ENCODE measurements around the gene GBE1. TPM values are rescaled to one million over a fixed set of nuclear protein-coding genes. Genes with fewer than 3 reads are reported as not detected.

GBE1 gene
- total RNA-seq, 1 experiment from 2014 or later: 9.2 TPM

DNA sequence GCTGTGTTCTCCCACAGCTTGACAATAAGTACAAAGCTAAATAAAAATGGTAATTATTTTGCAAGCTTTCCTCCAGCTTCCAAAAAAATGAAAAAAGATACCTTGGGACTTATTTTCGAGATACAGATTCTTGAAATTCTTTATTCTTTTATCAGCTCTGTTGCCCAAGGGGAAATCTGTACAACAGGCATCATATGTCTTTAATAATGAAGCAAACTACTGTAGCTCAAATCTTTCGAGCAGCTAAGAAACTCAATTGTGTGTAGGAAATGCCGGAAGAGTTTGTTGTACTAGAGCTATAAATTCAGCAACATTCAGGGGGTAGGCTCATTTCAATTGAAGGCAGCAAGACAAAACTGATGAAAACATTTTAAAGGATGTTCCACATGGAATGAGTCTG is 297.7 kb downstream of the GBE1 start (continued):
- TF ChIP-seq ARID4B (CRISPR knock-in tag; IDR thresholded peaks at IDR 0.05; ENCODE audit: borderline replicate concordance) (no peak), TCF7 (CRISPR knock-in tag; IDR thresholded peaks at IDR 0.05; ENCODE audit: low read depth) (no peak), ZNF138 (CRISPR knock-in tag; conservative IDR thresholded peaks at IDR 0.05) (no peak), MXD4 (CRISPR knock-in tag; IDR thresholded peaks at IDR 0.05; ENCODE audit: borderline replicate concordance) (no peak), ZNF317 (CRISPR knock-in tag; IDR thresholded peaks at IDR 0.05; ENCODE audit: borderline replicate concordance, low read depth) (no peak), GRHL2 (CRISPR knock-in tag; IDR thresholded peaks at IDR 0.05; ENCODE audit: insufficient replicate concordance, severe bottlenecking) (no peak), PREB (CRISPR knock-in tag; IDR thresholded peaks at IDR 0.05; ENCODE audit: borderline replicate concordance) (no peak)
- TF ChIP-seq, protein P1, sequence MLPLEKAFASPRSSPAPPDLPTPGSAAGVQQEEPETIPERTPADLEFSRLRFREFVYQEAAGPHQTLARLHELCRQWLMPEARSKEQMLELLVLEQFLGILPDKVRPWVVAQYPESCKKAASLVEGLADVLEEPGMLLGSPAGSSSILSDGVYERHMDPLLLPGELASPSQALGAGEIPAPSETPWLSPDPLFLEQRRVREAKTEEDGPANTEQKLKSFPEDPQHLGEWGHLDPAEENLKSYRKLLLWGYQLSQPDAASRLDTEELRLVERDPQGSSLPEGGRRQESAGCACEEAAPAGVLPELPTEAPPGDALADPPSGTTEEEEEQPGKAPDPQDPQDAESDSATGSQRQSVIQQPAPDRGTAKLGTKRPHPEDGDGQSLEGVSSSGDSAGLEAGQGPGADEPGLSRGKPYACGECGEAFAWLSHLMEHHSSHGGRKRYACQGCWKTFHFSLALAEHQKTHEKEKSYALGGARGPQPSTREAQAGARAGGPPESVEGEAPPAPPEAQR (CRISPR knock-in tag; IDR thresholded peaks at IDR 0.05): no peak

- DNase-seq (ENCODE audit: low spot score) (no peak), ATAC-seq (no peak)
- H3K36me3 Mint-ChIP-seq: no peaks in the 10 kb centered on the region
- no peak overlapping the region for H3K27ac Mint-ChIP-seq
- no peaks in the 10 kb centered on the region for H3K9me3 Mint-ChIP-seq
- H3K4me1 Mint-ChIP-seq: peaks cover 12% of the 10 kb centered on the region
- POLR2A ChIA-PET: no interaction called here
- H3K27me3 Mint-ChIP-seq (ENCODE audit: low read depth): no peaks in the 10 kb centered on the region
- CTCF ChIA-PET: interaction anchor here (0.6 kb wide), 1 partner anchor 12 kb away, joined by 3 read pairs; no protein-coding TSS in a partner anchor
- no peak overlapping the region for H3K4me3 Mint-ChIP-seq
- TF ChIP-seq USF1 (CRISPR knock-in tag; IDR thresholded peaks at IDR 0.05) (no peak), PRDM15 (CRISPR knock-in tag; IDR thresholded peaks at IDR 0.05) (no peak), ZNF317 (CRISPR knock-in tag; IDR thresholded peaks at IDR 0.05; ENCODE audit: borderline replicate concordance, low read depth) (no peak), IRF1 (CRISPR knock-in tag; IDR thresholded peaks at IDR 0.05) (no peak), NFATC4 (CRISPR knock-in tag; IDR thresholded peaks at IDR 0.05) (no peak), ATF6 (CRISPR knock-in tag; IDR thresholded peaks at IDR 0.05) (no peak), ZNF671 (CRISPR knock-in tag; IDR thresholded peaks at IDR 0.05) (no peak), ZNF263 (CRISPR knock-in tag; IDR thresholded peaks at IDR 0.05; ENCODE audit: low read depth) (no peak), ERG (CRISPR knock-in tag; IDR thresholded peaks at IDR 0.05) (no peak)
- TF ChIP-seq, protein P2, sequence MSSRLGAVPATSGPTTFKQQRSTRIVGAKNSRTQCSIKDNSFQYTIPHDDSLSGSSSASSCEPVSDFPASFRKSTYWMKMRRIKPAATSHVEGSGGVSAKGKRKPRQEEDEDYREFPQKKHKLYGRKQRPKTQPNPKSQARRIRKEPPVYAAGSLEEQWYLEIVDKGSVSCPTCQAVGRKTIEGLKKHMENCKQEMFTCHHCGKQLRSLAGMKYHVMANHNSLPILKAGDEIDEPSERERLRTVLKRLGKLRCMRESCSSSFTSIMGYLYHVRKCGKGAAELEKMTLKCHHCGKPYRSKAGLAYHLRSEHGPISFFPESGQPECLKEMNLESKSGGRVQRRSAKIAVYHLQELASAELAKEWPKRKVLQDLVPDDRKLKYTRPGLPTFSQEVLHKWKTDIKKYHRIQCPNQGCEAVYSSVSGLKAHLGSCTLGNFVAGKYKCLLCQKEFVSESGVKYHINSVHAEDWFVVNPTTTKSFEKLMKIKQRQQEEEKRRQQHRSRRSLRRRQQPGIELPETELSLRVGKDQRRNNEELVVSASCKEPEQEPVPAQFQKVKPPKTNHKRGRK (CRISPR knock-in tag; IDR thresholded peaks at IDR 0.05; ENCODE audit: borderline replicate concordance): no peak
Measured at GRCh38 chr3:81462921-81463320, 298.5 kb downstream of the GBE1 start.
